ENCODE measurements around the gene NTRK3.

NTRK3 gene

DNA sequence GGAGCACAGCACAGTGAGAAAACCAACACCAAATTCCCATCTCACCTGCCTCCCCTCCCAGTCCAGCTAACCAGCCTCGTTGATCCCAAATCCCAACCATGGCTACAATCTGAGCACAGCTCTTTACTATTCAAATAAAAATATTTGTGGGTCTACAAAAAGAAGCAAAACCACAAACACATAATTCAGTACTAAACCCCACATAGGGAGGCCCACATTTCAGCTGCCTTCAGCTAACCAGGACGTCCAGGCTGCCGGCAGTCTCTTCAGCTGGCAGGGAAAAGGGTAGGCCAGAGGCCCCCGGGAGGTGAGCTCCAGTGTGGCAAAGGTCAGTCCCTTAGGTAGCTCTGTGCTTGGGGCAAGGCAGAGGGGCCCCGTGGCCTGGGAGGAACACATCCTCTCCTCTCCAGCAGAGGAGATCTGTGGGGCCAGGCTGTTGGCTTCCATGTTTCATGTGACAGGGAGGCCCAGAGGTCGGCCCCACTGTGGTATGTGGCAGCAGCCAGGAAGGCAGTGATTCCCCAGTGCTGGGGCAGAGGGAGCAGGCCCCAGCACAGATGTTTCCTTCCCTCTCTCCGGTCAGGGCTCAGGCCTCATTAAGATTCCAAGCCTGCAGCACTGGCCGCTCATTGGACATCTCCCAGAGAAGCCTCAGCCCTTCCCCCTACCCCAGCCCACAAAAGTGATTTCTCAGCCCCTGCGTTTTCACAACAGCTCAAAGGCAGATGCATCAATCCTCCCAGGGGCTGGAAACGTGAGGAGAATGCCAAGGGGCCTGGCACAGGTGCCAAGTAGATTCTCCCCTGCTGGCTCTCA lies 381.4 kb downstream of the NTRK3 start:
- Histone ChIP-seq H2AFZ (ENCODE audit: low read length) (no peak overlapping the region), H3F3A (ENCODE audit: low read depth) (no peaks in the 10 kb centered on the region), H3K9me3 (ENCODE audit: insufficient read depth, low read depth, low read length) (no peaks in the 10 kb centered on the region), H3K4me2 (ENCODE audit: low read depth, low read length, poor library complexity, severe bottlenecking) (no peak overlapping the region), H3K9ac (ENCODE audit: low read depth, low read length, poor library complexity, severe bottlenecking) (no peak overlapping the region), H3K27me3 (ENCODE audit: insufficient read depth, low read length, poor library complexity, severe bottlenecking) (no peaks in the 10 kb centered on the region), H3K9me2 (replicated peaks; ENCODE audit: low read depth, low read length) (no peaks in the 10 kb centered on the region), H3K36me3 (ENCODE audit: insufficient read depth, low read length) (no peaks in the 10 kb centered on the region), H4K20me1 (ENCODE audit: insufficient read depth, low read length, poor library complexity, severe bottlenecking) (no peaks in the 10 kb centered on the region), H3K79me2 (ENCODE audit: insufficient read depth, low read length) (no peaks in the 10 kb centered on the region), H3K4me3 (ENCODE audit: low read length, poor library complexity, severe bottlenecking) (no peak overlapping the region), H3K4me1 (ENCODE audit: insufficient read depth, low read length, poor library complexity, severe bottlenecking) (no peaks in the 10 kb centered on the region)
- no peak for TF ChIP-seq EZH2phosphoT487 (IDR thresholded peaks at IDR 0.05; ENCODE audit: borderline replicate concordance)
- TF ChIP-seq, protein P1, sequence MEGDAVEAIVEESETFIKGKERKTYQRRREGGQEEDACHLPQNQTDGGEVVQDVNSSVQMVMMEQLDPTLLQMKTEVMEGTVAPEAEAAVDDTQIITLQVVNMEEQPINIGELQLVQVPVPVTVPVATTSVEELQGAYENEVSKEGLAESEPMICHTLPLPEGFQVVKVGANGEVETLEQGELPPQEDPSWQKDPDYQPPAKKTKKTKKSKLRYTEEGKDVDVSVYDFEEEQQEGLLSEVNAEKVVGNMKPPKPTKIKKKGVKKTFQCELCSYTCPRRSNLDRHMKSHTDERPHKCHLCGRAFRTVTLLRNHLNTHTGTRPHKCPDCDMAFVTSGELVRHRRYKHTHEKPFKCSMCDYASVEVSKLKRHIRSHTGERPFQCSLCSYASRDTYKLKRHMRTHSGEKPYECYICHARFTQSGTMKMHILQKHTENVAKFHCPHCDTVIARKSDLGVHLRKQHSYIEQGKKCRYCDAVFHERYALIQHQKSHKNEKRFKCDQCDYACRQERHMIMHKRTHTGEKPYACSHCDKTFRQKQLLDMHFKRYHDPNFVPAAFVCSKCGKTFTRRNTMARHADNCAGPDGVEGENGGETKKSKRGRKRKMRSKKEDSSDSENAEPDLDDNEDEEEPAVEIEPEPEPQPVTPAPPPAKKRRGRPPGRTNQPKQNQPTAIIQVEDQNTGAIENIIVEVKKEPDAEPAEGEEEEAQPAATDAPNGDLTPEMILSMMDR (conservative IDR thresholded peaks at IDR 0.05; ENCODE audit: low read length) = no peak

DNA sequence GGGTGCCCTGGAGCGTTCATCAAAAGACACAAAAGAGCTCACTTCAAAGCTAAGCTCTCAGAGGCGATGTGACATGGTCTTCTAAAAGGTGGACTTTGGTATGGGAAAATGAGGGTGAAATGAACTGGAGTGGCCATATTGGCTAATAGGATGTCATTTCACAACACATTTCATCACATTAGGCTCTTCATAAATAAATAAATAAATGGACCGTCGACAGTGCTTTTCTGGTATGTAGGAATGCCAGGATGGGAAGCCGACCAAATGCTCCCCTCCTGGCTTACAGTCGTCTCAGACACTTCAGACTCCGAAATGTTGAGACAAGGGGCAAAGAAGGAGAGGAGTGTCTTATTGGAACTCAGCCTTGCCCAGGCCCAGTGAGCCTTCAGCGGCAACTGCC lies 383.0 kb downstream of the NTRK3 start:
- Histone ChIP-seq H3K4me1 (ENCODE audit: insufficient read depth, low read length, poor library complexity, severe bottlenecking) (no peaks in the 10 kb centered on the region), H3K27me3 (ENCODE audit: insufficient read depth, low read length, poor library complexity, severe bottlenecking) (no peaks in the 10 kb centered on the region), H3K9ac (ENCODE audit: low read depth, low read length, poor library complexity, severe bottlenecking) (no peak overlapping the region), H2AFZ (ENCODE audit: low read length) (no peak overlapping the region), H3K4me3 (ENCODE audit: low read length, poor library complexity, severe bottlenecking) (no peak overlapping the region), H3K79me2 (ENCODE audit: insufficient read depth, low read length) (no peaks in the 10 kb centered on the region), H3K4me2 (ENCODE audit: low read depth, low read length, poor library complexity, severe bottlenecking) (no peak overlapping the region), H3F3A (ENCODE audit: low read depth) (no peaks in the 10 kb centered on the region), H4K20me1 (ENCODE audit: insufficient read depth, low read length, poor library complexity, severe bottlenecking) (no peaks in the 10 kb centered on the region), H3K9me2 (replicated peaks; ENCODE audit: low read depth, low read length) (no peaks in the 10 kb centered on the region), H3K36me3 (ENCODE audit: insufficient read depth, low read length) (no peaks in the 10 kb centered on the region), H3K9me3 (ENCODE audit: insufficient read depth, low read depth, low read length) (no peaks in the 10 kb centered on the region)
- TF ChIP-seq, protein P1 (conservative IDR thresholded peaks at IDR 0.05; ENCODE audit: low read length) = no peak
- no peak for TF ChIP-seq EZH2phosphoT487 (IDR thresholded peaks at IDR 0.05; ENCODE audit: borderline replicate concordance)

DNA sequence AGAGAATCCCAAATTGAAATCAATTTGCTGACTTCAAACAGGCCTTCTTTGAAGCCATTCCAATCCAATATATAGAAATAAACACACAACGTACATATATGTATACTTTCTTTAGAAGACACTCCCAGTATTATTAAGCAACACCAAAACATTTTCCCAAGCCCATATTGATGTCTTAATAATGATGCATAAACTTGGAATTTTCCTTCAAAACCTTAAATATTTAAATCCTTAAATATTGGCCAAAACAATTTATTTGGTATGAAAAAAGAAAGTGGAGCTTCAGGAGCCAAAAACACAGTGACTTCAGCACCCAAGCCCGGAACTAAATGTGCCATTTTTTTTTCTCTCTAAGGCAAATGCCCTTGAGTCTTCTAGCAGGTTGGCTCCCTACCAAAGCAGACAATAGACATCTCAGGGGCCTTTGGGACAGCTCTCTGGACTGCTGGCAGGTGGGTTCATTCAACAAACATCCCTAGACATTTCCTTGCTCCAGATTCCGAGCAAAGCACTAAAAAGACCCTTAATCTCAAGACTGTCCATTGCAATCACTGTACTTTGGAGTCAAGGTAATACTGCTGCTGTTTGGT lies 384.7 kb downstream of the NTRK3 start:
- no peaks in the 10 kb centered on the region for H3K4me1 ChIP-seq (ENCODE audit: insufficient read depth, low read length, poor library complexity, severe bottlenecking)
- H3K9ac ChIP-seq (ENCODE audit: low read depth, low read length, poor library complexity, severe bottlenecking) = no peak overlapping the region
- H3F3A ChIP-seq (ENCODE audit: low read depth) = no peaks in the 10 kb centered on the region
- no peaks in the 10 kb centered on the region for H3K36me3 ChIP-seq (ENCODE audit: insufficient read depth, low read length)
- TF ChIP-seq, protein P1 (conservative IDR thresholded peaks at IDR 0.05; ENCODE audit: low read length) = no peak
- TF ChIP-seq EZH2phosphoT487 (IDR thresholded peaks at IDR 0.05; ENCODE audit: borderline replicate concordance) = no peak
- H3K4me3 ChIP-seq (ENCODE audit: low read length, poor library complexity, severe bottlenecking) = no peak overlapping the region
- H4K20me1 ChIP-seq (ENCODE audit: insufficient read depth, low read length, poor library complexity, severe bottlenecking) = no peaks in the 10 kb centered on the region
- no peak overlapping the region for H2AFZ ChIP-seq (ENCODE audit: low read length)
- no peaks in the 10 kb centered on the region for H3K9me2 ChIP-seq (replicated peaks; ENCODE audit: low read depth, low read length)
- no peaks in the 10 kb centered on the region for H3K27me3 ChIP-seq (ENCODE audit: insufficient read depth, low read length, poor library complexity, severe bottlenecking)
- H3K9me3 ChIP-seq (ENCODE audit: insufficient read depth, low read depth, low read length) = no peaks in the 10 kb centered on the region
- H3K79me2 ChIP-seq (ENCODE audit: insufficient read depth, low read length) = no peaks in the 10 kb centered on the region
- H3K4me2 ChIP-seq (ENCODE audit: low read depth, low read length, poor library complexity, severe bottlenecking) = no peak overlapping the region

Data from Loucy (cell line).